ENCODE measurements around the gene MRPS9. TPM values are rescaled to one million over a fixed set of nuclear protein-coding genes. Genes with fewer than 3 reads are reported as not detected.

The MRPS9 gene
- total RNA-seq, 4 donors from 2014 or later = 12.7 to 17.5 (median 15.3) TPM

- H3K4me3 ChIP-seq = no peak overlapping the region
- H3K27ac ChIP-seq = no peak overlapping the region
- peaks cover 18% of the 10 kb centered on the region for H3K4me1 ChIP-seq
- no peak for DNase-seq (ENCODE audit: low spot score in 2 of 2)
- no peaks in the 10 kb centered on the region for H3K9me3 ChIP-seq
- peaks cover 37% of the 10 kb centered on the region for H3K27me3 ChIP-seq
- no peaks in the 10 kb centered on the region for H3K36me3 ChIP-seq
- TF ChIP-seq POLR2A (IDR thresholded peaks at IDR 0.05) (no peak), POLR2AphosphoS5 (IDR thresholded peaks at IDR 0.05) (no peak), CTCF (IDR thresholded peaks at IDR 0.05) (no peak), EP300 (IDR thresholded peaks at IDR 0.05) (no peak)
- WGBS = 41% methylated on average over 2 of the region's 2 CpGs
These were observed 107.1 kb downstream of the MRPS9 start for GRCh38 chr2:105144941-105145300.

DNA sequence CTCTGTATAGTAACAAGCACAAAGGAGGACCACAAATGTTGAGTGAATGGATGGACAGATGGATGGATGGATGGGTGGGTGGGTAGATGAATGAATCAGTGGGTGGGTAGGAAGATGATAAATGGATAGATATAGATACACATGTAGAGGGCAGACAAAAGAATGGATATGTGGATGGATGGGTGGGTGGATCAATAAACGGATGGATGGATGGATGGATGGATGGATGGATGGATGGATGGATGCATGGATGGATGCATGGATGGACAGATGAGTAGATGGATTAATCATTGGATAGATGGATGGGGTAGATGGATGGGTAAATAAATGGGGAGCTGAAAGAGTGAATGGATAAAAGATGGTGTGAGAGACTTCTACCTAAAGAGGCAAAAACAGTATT, 111.4 kb downstream of the MRPS9 start:
- DNase-seq (ENCODE audit: low spot score in 2 of 2) = no peak
- Histone ChIP-seq H3K36me3 (no peaks in the 10 kb centered on the region), H3K9me3 (no peaks in the 10 kb centered on the region), H3K4me1 (peaks cover 3% of the 10 kb centered on the region), H3K27me3 (peaks cover 32% of the 10 kb centered on the region), H3K27ac (no peak overlapping the region), H3K4me3 (no peak overlapping the region)
- TF ChIP-seq POLR2AphosphoS5 (IDR thresholded peaks at IDR 0.05) = no peak
- no peak for TF ChIP-seq POLR2A (IDR thresholded peaks at IDR 0.05)
- no peak for TF ChIP-seq EP300 (IDR thresholded peaks at IDR 0.05)
- TF ChIP-seq CTCF (IDR thresholded peaks at IDR 0.05) = no peak
- 62% methylated on average over 1 of the region's 1 CpG for WGBS

Other genes with a start within 250 kb of the MRPS9 start
- 1 to 10 TPM in 2 of 4 donors, under 1 TPM in 2; 0.30 to 1.5 (median 0.84) TPM for gene POU3F3, start 184.0 kb upstream of the MRPS9 start, total RNA-seq
- not detected for gene GPR45, start 203.7 kb downstream of the MRPS9 start, total RNA-seq

Data from suprapubic skin (tissue), 4 donors.